GM04504 (cell line): ENCODE results near the gene SLAMF8.

ENCODE experiments used
- DNase-seq: peaks from one replicate; pipeline ENCODE4 v3.0.0-alpha.2; 2012; ENCODE audit warnings: low read depth

Gene SLAMF8

GRCh38 chr1:159849626-159850366 is 23.1 kb downstream of the SLAMF8 start:
- DNase-seq: no peak

- no peak for DNase-seq
These were observed 24.7 kb downstream of the SLAMF8 start for GRCh38 chr1:159851407-159851806.

GRCh38 chr1:159853417-159854115 is 26.9 kb downstream of the SLAMF8 start:
- no peak for DNase-seq

GRCh38 chr1:159854116-159854692 is 27.5 kb downstream of the SLAMF8 start:
- no peak for DNase-seq

- DNase-seq: peak; percentile 58
These were observed 28.1 kb downstream of the SLAMF8 start for GRCh38 chr1:159854693-159855192.

- DNase-seq: no peak
These were observed 29.0 kb downstream of the SLAMF8 start for GRCh38 chr1:159855709-159856108.

GRCh38 chr1:159856576-159856975 is 29.9 kb downstream of the SLAMF8 start:
- no peak for DNase-seq

- DNase-seq: no peak
These were observed 31.2 kb downstream of the SLAMF8 start for GRCh38 chr1:159857889-159858288.

- DNase-seq: no peak
These were observed 33.2 kb downstream of the SLAMF8 start for GRCh38 chr1:159859767-159860322.

GRCh38 chr1:159860456-159860855 is 33.8 kb downstream of the SLAMF8 start:
- DNase-seq: no peak

- DNase-seq: no peak
These were observed 34.5 kb downstream of the SLAMF8 start for GRCh38 chr1:159861218-159861617.

- DNase-seq: no peak
These were observed 35.4 kb downstream of the SLAMF8 start for GRCh38 chr1:159862031-159862430.

GRCh38 chr1:159862557-159862956 is 35.9 kb downstream of the SLAMF8 start, which contains the start of gene VSIG8:
Gene VSIG8 (minus strand): TSS chr1:159862657. CDS start chr1:159862521, 136 bp downstream.
- DNase-seq: no peak

GRCh38 chr1:159864262-159864661 is 37.6 kb downstream of the SLAMF8 start:
- no peak for DNase-seq

- DNase-seq: no peak
These were observed 39.4 kb downstream of the SLAMF8 start for GRCh38 chr1:159866066-159866465.

- no peak for DNase-seq
These were observed 40.4 kb downstream of the SLAMF8 start for GRCh38 chr1:159866905-159867663.

- no peak for DNase-seq
These were observed 41.0 kb downstream of the SLAMF8 start for GRCh38 chr1:159867664-159868026.

- DNase-seq: no peak
These were observed 42.1 kb downstream of the SLAMF8 start for GRCh38 chr1:159868766-159869165.

- no peak for DNase-seq
These were observed 42.5 kb downstream of the SLAMF8 start for GRCh38 chr1:159869173-159869572.

- no peak for DNase-seq
These were observed 42.9 kb downstream of the SLAMF8 start for GRCh38 chr1:159869607-159870006.

GRCh38 chr1:159870704-159871103 is 44.0 kb downstream of the SLAMF8 start:
- DNase-seq: no peak

- DNase-seq: no peak
These were observed 46.2 kb downstream of the SLAMF8 start for GRCh38 chr1:159872891-159873290.
